Esophagus squamous epithelium (tissue), 4 donors: ENCODE data around the gene NDEL1.

Source experiments
- CTCF ChIP-seq, 6 experiments: fragments of 450-650 bp in 4 of 6; fragments of 200-600 bp in 2 of 6; sonication (generic) in 2 of 6; IDR thresholded peaks; one replicate each; pipeline ENCODE4 v1.5.1; 2016 to 2019; ENCODE audit warnings: antibody characterized with exemption in 6 of 6, mild to moderate bottlenecking in 4 of 6, moderate library complexity in 4 of 6
- POLR2A ChIP-seq, 4 donors: fragments of 450-650 bp; IDR thresholded peaks; one replicate each; pipeline ENCODE4 v1.6.1; 2017; ENCODE audit warnings: antibody characterized with exemption in 4 of 4, mild to moderate bottlenecking in 4 of 4, moderate library complexity in 3 of 4

- TF ChIP-seq POLR2A (IDR thresholded peaks at IDR 0.05) (no peak), CTCF (IDR thresholded peaks at IDR 0.05) (no peak)
Observed at GRCh38 chr17:8451933-8452614, 16.4 kb downstream of the NDEL1 start.
